Cardiac septum (tissue), 1 donor: ENCODE measurements around the gene PRPF39. TPM values are rescaled to one million over a fixed set of nuclear protein-coding genes. Genes with fewer than 3 reads are reported as not detected.
A peak's percentile ranks its signal among the peaks of the same experiment; 100 is the strongest.

Experiments
- DNase-seq: peaks from one replicate; pipeline ENCODE4 v3.0.0-alpha.2; 2020; ENCODE audit warnings: low spot score
- intact Hi-C: fragments of 100-400 bp; cut with DNase I; formaldehyde crosslinking; loops from one replicate; pipeline ENCODE4 v1.14.0; 2022
- long read RNA-seq: library from polyadenylated mRNA; unstranded; transcript quantifications from one replicate; pipeline ENCODE4 v2.0.0, GENCODE V29; 2021
- total RNA-seq: library from RNA; stranded (reverse); fragmentation: NEBNext Ultra II Directional; extraction: Animal tissue kit (Norgen Biotek cat#: 25700); gene quantifications from one replicate; pipeline ENCODE4 v1.2.1, GENCODE V29; 2021
- donor health status: DM: no; HTN: no; CAD: no.

The PRPF39 gene
- total RNA-seq: 14.3 TPM
- long read RNA-seq, transcript PRPF39-201 (14 exons, 2,868 nt): major isoform, 6 of 29 reads
- long read RNA-seq, partial matches to known transcripts: 8 of 29 reads
- long read RNA-seq, other reads (novel, unspliced or antisense): 13 of 29 reads

DNA sequence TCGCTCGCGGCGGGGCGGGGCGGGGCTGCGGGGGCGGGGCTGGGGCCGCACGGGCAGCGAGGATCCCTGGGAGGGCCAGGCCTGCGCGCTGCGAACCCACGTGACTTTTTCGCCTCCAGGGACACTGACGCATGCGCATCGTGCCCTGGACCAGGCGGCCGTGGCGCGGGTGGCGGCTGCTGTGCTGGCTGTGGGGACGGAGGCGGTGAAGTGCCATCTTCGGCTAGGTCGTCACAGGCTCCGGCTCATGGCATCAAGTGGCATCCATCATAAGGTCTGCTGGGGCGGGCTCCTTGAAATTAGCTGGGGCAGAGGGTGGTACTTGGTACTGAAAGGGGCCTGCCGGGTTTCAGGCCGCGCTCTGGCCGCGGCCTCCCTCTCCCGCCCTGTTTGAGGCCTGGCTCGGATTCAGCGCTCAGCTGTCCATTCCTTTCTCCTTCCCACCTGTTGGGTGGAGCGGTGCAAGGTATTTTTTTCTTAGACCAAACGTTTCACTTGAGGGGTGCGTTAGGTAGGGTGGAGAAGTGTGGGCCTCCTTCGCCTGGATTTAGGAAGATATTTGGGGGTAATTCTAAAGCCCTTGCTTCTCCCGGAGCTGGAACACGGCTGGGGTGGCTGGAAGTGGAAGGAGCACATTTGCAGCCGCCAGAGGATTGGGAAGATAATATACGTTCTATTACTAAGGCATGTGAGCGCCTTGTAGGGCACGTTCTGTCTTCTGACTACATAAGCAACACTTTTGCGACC, at the start of gene PRPF39:
TSS of gene PRPF39 (plus strand) at position 141 of the 747 bp plus-strand sequence. CDS start 11,124 bp downstream, outside the sequence.
- peak; percentile 99 for DNase-seq
- intact Hi-C loops: loop anchor here (2.0 to 5.0 kb wide), 4 partner anchors 51 to 187 kb away; partner anchors contain the start of genes FANCM, FKBP3, KLHL28 and MIS18BP1

- DNase-seq: no peak
- intact Hi-C loops: no loop called here
These were observed 49.2 kb upstream of the PRPF39 start for GRCh38 chr14:45034730-45035129.

DNA sequence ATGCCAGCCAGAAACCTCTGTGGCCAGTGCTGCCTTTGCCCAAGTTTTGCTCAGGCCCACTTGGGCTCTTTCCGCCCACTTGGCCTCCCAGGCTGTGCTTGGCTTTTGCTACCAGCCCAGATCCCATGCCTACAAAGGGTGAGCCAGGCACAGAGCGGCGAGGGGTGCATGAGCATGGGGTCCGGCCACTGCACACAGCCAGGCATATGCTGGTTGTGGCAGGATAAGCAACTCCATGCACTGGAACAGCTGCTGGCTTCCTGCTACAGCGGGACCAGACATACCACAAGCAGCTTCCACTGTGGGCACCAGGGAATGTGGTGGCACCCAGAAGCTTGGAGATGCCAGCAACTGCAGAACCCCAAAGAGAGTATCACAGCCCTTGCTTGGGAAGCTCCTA, 45.7 kb upstream of the PRPF39 start:
- no peak for DNase-seq
- intact Hi-C loops: no loop called here

DNA sequence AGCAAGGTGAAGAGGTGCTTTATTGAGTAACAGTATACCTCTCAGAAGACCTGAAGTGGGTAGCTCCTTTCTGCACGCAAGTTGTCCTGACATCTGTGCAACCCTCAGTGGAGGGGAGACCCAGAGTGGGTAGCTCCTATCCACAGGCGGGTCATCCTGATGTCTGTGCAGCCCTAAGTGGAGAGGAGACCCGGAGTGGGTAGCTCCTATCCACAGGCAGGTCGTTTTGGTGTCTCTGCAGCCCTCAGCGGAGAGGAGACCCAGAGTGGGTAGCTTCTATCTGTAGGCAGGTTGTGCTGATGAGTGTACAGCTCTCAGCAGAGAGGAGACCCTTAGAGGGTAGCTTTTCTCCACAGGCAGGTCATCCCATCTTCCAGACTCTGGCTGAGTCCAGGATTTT, 45.1 kb upstream of the PRPF39 start:
- intact Hi-C loops: no loop called here
- DNase-seq: no peak

GRCh38 chr14:45039390-45039789, 44.5 kb upstream of the PRPF39 start:
- intact Hi-C loops: no loop called here
- no peak for DNase-seq

DNA sequence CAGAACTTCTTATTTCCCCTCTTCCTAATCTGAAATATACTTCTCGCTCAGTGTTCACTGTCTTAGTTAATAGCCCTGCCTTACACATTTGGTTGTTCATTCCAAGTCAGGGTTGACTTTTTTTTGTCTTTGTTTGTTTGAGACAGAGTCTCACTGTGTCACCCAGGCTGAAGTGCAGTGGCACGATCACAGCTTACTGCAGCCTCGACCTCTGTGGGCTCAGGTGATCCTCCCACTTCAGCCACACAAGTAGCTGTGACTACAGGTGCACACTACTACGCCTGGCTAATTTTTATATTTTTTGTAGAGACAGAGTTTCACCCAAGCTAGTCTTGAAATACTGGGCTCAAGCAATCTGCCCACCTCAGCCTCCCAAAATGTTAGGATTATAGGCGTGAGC, 42.3 kb upstream of the PRPF39 start:
- intact Hi-C loops: no loop called here
- no peak for DNase-seq

GRCh38 chr14:45044638-45045037, 39.3 kb upstream of the PRPF39 start:
- intact Hi-C loops: no loop called here
- DNase-seq: no peak

DNA sequence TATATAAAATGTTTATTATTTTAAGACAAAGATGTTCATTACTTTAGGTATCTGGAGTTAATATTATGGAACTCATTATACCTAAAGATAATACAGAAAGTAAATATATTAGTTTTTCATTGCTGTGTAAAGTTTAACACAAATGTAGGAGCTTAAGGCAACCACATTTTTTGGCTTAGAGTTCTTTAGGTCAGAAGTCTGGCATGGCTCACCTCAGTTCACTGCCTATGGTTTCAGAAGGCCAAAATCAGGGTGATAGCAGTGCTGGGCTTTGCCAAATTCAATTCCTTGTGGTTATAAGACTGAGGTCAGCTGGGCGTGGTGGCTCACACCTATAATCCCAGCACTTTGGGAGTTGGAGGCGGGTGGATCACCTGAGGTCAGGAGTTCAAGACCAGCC, 35.5 kb upstream of the PRPF39 start:
- DNase-seq: no peak
- intact Hi-C loops: no loop called here

DNA sequence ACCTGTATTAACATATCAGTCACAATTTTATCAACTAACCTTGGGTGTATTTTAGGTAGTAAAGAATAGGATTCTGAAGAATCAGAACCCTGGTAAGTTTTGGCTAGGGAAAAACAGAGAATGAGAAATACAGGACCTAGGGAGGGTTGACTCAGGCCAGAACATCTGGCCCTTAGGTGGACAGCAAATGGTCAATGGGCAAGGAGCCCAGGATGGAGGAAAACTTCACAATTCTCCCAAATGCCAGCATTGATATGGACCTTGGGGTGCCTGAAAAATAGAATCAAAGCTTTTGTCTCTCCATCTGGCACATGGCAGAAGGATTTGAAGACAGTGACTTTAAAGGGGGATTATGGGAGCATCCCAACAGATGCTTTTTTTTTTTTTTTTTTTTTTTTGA, 32.7 kb upstream of the PRPF39 start:
- intact Hi-C loops: no loop called here
- DNase-seq: no peak

- no peak for DNase-seq
- intact Hi-C loops: no loop called here
These were observed 32.0 kb upstream of the PRPF39 start for GRCh38 chr14:45051896-45052295.

DNA sequence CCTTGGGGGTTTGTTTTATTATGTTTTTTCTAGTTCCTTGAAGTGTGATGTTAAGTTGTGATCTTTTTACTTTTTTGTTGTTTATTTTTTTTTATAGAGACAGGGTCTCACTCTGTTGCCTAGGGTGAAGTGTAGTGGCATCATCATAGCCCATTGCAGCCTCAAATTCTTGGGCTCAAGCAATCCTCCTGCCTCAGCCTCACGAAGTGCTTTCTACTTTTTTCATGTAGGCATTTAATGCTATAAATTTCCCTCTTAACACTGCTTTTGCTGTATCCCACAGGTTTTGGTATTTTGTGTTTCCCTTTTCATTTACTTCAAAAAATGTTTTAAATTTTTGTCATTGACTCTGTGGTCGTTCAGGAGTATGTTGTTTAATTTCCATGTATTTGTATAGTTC, 26.6 kb upstream of the PRPF39 start:
- DNase-seq: no peak
- intact Hi-C loops: no loop called here

DNA sequence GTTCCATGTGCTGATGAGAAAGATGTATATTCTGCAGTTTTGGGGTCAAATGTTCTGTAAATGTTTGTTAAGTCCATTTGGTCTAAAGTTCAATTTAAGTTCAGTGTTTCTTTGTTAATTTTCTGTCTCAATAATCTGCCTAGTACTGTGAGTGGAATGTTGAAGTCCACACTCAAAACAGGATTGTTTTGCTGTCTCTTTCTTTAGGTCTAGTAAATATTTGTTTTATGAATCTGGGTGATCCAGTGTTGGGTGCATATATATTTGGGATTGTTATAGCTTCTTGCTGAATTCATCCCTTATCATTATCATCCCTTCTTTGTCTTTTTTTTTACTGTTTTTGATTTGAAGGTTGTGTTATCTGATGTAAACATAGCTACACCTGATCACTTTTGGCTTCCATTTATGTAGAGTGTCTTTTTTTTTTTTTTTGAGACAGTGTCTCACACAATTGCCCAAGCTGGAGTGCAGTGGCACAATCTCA, 26.0 kb upstream of the PRPF39 start:
- intact Hi-C loops: no loop called here
- DNase-seq: no peak

DNA sequence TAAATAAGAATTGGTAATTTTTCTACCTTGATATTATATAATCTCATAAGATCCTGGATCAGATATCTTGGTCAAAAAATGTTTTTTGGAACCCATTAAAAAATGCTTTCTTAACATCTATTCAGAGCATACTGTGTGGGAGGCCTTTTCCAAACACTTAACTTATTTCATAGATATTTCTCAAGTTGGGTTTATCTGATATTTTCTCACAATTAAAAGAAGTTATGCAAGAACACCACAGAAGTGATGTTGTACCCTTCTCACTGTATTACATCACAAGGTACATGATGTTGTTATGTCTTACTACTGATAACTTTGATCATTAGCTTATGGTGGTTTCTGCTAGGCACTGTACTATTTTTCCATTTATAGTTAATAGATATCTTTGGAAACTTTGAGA, 23.4 kb upstream of the PRPF39 start:
- DNase-seq: no peak
- intact Hi-C loops: no loop called here

GRCh38 chr14:45065540-45065939, 18.4 kb upstream of the PRPF39 start:
- intact Hi-C loops: no loop called here
- DNase-seq: no peak

- no peak for DNase-seq
- intact Hi-C loops: no loop called here
These were observed 18.0 kb upstream of the PRPF39 start for GRCh38 chr14:45065956-45066355.

DNA sequence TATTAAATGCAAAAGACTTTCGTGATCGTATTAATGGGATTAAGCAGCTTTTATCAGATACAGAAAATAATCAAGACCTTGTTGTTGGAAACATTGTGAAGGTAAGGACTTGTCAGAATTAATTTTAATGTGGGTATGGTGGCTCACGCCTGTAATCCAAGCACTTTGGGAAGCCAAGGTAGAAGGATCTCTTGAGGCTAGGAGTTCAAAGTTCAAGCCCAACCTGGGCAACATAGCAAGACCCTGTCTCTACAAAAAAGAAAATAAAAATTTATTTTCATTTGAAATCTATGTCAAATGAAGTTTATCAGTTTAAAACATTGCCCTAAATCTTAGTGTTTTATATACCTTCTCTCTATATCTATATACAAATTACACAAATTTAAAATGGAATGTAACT, 17.2 kb upstream of the PRPF39 start:
- no peak for DNase-seq
- intact Hi-C loops: no loop called here

DNA sequence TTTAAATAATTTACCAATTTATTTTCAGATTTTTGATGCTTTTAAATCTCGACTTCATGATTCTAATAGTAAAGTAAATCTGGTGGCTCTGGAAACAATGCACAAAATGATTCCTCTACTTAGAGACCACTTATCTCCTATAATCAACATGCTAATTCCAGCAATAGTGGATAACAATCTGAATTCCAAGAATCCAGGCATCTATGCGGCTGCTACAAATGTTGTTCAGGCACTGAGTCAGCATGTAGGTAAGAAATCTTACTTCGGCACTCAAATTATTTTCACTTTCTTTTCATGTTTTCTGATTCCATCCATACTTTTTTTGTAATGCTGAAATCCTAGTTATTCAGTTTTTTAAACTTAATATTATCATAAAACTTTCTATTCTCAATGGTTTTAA, 15.5 kb upstream of the PRPF39 start:
- intact Hi-C loops: no loop called here

DNA sequence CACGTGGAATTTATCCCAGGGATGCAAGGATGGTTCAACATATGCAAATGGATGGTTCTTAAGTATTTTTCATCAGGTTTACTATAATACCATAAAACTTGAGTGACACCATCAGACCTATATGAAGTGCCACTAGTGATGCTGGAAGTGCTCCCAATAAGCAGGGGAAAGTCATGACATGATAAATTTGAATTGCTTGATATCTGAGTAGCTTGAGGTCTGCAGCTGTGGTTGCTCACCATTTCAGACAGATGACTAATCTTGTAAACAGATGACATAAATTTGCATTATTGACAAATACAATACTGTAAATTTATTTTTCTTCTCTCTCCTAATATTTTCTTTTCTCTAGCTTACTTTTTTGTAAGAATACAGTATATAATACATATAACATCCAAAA, 13.7 kb upstream of the PRPF39 start:
- intact Hi-C loops: no loop called here
- no peak for DNase-seq

More for the DNA sequence above, 15.5 kb upstream of the PRPF39 start:
- DNase-seq: no peak

GRCh38 chr14:45072126-45072525, 11.8 kb upstream of the PRPF39 start:
- intact Hi-C loops: no loop called here

GRCh38 chr14:45073231-45073879, 10.6 kb upstream of the PRPF39 start:
- intact Hi-C loops: no loop called here
- no peak for DNase-seq

More at GRCh38 chr14:45072126-45072525, 11.8 kb upstream of the PRPF39 start:
- DNase-seq: no peak

DNA sequence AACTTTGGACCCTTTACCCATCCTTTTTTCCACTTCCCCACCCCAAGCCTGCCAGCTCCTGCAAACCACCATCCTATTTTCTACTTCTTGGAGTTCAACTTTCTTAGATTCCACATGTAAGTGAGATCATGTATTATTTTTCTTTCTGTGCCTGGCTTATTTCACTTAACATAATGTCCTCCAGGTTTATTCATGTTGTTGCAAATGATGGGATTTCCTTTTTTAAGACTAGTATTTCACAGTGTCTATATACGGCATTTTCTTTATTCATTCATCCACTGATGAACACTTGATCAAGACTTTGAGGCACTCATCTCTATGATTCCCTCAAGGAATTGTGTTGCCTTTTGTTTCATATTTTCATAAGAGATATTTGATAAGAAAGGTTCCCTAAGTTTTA, 5.6 kb upstream of the PRPF39 start:
- intact Hi-C loops: no loop called here
- no peak for DNase-seq
